WERI-Rb-1 (cell line): Measurements from ENCODE around the gene SKAP1.

Experiments
- DNase-seq: peaks from one replicate; pipeline ENCODE4 v3.0.0-alpha.2; 2020
- H3K27ac ChIP-seq: fragments of 250-450 bp; sonication (Bioruptor Pico); 2 replicates; pipeline ENCODE4 v1.5.1; 2020; ENCODE audit warnings: mild to moderate bottlenecking, moderate library complexity
- H3K27me3 ChIP-seq: fragments of 250-450 bp; sonication (Bioruptor Pico); 2 replicates; pipeline ENCODE4 v1.5.1; 2021; ENCODE audit warnings: mild to moderate bottlenecking, low read depth, moderate library complexity; ENCODE audit not compliant: insufficient read depth, severe bottlenecking
- H3K36me3 ChIP-seq: fragments of 250-450 bp; sonication (Bioruptor Pico); 2 replicates; pipeline ENCODE4 v1.5.1; 2020; ENCODE audit warnings: mild to moderate bottlenecking, moderate library complexity
- H3K4me3 ChIP-seq: 2 replicates; pipeline ENCODE4 v1.5.1; 2011; ENCODE audit warnings: low read depth, mild to moderate bottlenecking, control low read depth, low read length
- H3K9me3 ChIP-seq: fragments of 250-450 bp; sonication (Bioruptor Pico); 2 replicates; pipeline ENCODE4 v1.5.1; 2021; ENCODE audit warnings: mild to moderate bottlenecking, moderate library complexity; ENCODE audit not compliant: severe bottlenecking
- CTCF ChIP-seq: IDR thresholded peaks from 2 replicates; pipeline ENCODE4 v1.5.1; 2011; ENCODE audit warnings: low read depth, mild to moderate bottlenecking, control low read depth, inconsistent platforms, low read length

SKAP1 gene

DNA sequence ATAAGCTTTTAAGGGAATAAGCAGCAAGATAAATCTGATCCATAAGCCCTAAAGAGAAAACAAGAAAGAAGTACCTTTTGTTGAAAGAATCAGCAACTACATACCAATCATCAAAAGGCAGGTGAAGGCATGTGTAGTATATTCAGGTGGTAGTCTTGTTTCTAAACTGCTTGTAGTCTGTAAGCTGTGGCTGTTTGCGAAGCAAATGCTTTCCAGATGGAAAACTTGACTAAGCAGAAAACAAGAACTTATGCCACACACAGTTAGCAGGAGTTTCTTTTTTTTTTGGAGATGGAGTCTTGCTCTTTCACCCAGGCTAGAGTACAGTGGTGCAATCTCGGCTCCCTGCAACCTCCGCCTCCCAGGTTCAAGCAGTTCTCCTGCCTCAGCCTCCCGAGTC, 334.4 kb downstream of the SKAP1 start:
- Histone ChIP-seq H3K4me3 (no peak overlapping the region), H3K27ac (no peak overlapping the region), H3K27me3 (no peaks in the 10 kb centered on the region), H3K9me3 (no peaks in the 10 kb centered on the region), H3K36me3 (peaks cover 29% of the 10 kb centered on the region)
- no peak for TF ChIP-seq CTCF
- DNase-seq = no peak

DNA sequence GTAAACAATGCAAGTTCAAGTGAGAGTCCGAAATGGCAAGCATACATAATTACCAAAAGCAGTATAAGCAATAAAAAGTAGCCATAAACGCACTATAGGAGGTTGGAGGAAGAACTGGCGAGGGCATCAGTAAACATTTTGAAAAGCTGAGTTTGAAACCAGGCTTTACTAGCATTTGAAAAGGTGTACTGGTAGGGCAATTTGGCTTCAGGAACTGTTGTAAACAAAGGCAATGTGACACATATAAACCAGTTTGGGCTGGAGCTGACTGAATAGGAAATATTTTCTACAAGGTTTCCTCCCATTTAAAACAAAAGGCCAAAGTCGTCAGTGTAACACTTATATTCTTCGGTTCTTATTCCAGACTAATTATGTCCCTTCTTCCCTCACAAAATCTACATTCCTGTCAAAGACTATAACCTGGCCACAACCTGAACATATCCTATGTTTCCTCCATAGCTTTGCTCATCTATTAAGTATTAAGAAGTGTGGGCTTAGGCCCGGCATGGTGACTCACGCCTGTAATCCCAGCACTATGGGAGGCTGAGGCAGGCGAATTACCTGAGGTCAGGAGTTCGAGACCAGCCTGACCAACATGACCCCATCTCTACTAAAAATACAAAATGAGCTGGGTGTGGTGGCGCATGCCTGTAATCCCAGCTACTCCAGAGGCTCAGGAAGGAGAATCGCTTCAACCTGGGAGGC, 336.5 kb downstream of the SKAP1 start:
- H3K27me3 ChIP-seq = no peaks in the 10 kb centered on the region
- no peak for TF ChIP-seq CTCF
- H3K27ac ChIP-seq = no peak overlapping the region
- DNase-seq = no peak
- no peaks in the 10 kb centered on the region for H3K9me3 ChIP-seq
- H3K4me3 ChIP-seq = no peak overlapping the region
- peaks cover 25% of the 10 kb centered on the region for H3K36me3 ChIP-seq

DNA sequence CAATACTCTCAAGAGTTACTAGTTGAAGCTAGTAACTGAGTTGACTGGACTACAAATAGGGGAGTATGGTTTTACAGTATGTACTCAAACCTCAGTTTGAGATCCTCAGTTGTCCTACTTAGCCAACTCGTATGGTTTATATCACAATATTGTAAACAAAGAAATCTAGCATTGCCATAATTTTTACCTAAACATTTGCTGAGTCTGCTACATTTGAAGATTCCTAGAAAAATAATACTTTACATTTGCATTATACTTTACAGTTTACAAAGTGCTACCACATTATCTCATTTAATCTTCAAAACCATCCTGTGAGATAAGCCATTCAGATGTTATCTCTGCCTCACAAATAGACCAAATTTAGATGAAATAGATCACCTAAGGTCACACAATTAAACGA, 345.1 kb downstream of the SKAP1 start:
- H3K27ac ChIP-seq = no peak overlapping the region
- H3K27me3 ChIP-seq = no peaks in the 10 kb centered on the region
- no peaks in the 10 kb centered on the region for H3K9me3 ChIP-seq
- DNase-seq = no peak
- H3K36me3 ChIP-seq = peaks cover 11% of the 10 kb centered on the region
- no peak overlapping the region for H3K4me3 ChIP-seq
- no peak for TF ChIP-seq CTCF
